HG03442 (cell line): ENCODE data around the gene ZNF428.
"Not testable (repeated sequence)": the region's sequence is repeated elsewhere in the genome, so short reads cannot be mapped to it uniquely, and the experiment has no call there.

Experiments used
- ATAC-seq: cut with Tn5 transposase; IDR thresholded peaks from one replicate; pipeline ENCODE4 v1.9.1; 2021; ENCODE audit warnings: mild to moderate bottlenecking, moderate library complexity; ENCODE audit not compliant: unreplicated experiment

Gene ZNF428

DNA sequence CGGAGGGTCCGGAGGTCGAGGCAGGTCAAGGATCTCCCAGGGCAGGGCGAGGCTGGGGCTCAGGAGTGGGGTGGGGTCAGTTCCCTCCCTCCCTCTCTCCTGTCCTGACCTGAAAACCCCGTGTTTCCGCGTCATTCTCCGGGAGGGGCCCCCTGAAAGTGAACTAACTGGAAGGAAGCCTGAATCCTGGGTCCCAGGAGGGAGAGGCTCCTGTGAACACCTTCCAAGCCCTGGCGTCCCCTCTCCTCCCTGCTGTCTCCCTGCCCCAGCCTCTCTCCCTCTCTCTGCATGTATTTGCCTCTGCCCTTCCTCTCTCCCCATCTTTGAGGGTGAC, 21.0 kb upstream of the ZNF428 start:
- ATAC-seq: no peak

DNA sequence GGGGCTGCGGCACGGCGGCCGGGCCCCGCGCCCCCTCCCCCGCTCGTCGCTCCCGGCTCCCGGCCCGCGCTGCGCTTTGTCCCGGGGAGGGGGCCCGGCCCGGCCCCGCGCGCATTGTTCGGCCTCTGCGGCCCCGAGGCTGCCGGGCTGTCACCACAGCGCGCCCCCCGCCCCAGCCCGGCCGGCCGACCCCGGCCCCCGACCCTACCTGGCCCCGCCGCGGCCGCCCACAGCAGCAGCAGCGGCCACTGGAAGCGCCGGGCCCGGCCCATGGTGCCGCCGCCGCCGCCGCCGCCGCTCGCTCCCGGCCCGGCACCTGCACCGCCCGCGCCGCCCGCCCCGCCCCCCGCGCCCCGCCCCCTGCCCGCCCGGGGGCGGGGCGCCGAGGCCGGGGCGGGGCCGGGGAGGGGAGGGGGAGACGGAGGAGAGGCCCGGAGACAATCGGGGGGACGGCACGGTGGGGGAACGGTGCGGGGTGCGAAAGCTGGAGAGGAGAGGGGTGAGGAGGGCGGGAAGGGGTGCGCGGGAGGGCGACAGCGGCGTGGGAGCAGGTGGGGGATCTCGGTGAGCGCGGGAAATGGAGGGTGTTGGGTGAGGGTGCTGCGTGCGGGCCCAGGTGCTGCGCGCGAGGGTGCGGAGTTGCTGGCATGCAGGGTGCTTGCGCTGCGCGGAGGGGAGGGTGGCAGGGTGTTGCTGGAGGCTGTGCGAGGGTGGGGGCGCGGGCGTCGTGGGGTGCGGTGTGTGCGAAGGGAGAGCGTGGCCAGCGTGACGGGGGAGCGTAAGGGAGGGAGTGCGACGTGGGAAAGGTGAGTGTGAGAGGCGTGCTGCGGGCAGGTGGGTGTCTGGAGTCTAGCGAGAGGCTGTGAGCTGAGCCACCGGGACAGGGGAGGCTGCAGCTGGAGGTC, 20.3 kb upstream of the ZNF428 start, which contains the start of gene CADM4:
Gene CADM4, minus strand, starts transcription at position 332 of the 905 bp plus-strand sequence. Its CDS starts 60 bp downstream, at position 272.
- ATAC-seq: no peak

DNA sequence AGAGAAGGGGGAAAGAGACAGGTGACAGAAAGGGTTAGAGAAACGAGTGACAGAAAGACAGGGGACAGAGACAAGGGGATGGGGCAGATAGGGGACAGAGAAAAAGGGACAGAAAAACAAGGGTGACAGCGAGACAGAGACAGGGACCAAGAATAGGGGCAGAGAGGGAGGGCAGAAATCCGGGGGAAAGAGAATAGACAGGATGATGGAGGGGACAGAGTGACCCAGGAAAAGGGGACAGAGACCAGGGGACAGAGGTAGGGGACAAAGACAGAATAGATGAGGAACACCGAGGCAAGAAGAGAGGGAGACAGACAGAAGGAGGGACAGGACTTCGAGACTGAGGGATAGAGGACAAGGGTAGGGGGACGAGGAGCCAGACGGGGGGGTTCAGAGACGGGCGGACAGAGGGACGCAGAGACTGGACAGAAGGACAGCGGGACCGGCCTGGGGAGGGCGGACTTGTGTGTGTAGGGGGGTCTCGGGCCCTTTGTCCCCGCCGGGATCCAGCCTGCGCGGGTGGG, 19.6 kb upstream of the ZNF428 start:
- no peak for ATAC-seq

DNA sequence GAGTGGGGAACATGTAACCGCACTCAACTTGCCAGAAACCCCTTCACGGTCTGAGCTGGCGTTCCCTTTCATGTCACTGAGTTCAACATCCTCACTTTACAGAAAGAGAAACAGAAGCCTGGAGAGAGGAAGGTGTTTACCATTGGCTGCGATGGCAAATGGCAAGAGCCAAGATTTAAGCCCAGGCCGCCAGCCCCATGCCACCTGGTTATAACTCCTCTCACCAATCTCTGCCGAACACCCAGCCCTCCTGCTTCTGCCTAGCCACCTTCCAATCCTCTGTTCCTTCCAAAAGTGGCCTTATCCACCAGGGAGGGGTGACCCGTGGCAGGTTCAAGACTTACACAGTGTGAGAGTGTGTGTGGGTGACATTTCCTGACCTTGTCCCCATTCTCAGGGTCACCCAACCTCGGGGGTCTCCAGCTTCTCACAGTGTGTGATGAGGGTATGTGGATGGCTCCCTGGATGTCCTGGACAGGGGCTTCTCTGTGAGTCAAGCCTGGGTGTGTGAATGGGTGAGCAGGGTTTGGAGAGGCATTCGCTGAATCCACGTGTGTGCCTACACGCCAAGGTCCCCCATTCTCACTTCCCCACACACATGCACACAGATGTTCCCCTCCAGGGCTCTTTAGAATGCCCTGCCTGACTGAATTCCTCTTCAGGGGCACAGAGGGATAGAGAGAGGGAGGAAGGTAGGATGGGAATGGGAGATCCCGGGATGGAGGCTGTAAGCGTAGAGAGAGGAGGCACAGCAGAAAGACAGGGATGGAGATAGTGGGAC, 19.0 kb upstream of the ZNF428 start:
- no peak for ATAC-seq

DNA sequence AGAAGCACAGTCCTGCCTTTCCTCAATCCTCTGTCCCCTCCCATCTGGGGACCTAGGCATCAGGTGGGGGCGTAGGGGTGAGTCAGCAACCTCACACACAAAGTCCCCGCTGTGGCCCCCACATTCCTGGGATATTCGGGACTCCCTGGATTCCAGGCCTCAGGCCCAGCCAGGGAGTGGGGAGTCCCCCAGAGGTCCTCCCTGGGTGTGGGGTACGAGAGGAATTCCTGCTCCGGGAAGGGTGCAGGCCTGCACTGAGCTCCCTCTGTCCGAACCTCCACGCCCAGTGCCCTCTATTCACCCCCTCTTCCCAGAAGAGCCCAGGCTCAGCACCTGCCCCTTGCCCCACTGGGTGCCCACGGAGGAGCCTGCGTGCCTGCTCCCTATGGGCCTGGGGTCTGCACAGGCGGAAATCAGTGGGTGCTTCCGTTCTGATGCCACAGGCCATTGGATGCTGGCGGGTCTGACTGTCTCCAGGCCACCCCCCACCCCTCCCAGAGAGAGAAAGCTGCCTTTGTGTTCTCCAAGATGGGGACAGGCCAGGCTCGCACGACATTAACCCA, 16.8 kb upstream of the ZNF428 start:
- ATAC-seq: no peak

DNA sequence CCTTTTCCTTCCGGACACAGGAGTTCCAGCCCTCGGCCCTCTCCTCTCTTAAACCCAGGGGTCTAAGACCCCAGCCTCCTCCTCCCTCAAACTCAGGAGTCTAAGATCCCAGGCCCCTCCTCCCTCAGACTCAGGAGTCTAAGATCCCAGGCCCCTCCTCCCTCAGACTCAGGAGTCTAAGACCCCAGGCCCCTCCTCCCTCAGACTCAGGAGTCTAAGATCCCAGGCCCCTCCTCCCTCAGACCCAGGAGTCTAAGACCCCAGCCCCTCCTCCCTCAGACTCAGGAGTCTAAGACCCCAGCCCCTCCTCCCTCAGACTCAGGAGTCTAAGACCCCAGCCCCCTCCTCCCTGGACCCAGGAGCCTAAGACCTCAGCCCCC, 16.1 kb upstream of the ZNF428 start:
- ATAC-seq: not testable (repeated sequence)

DNA sequence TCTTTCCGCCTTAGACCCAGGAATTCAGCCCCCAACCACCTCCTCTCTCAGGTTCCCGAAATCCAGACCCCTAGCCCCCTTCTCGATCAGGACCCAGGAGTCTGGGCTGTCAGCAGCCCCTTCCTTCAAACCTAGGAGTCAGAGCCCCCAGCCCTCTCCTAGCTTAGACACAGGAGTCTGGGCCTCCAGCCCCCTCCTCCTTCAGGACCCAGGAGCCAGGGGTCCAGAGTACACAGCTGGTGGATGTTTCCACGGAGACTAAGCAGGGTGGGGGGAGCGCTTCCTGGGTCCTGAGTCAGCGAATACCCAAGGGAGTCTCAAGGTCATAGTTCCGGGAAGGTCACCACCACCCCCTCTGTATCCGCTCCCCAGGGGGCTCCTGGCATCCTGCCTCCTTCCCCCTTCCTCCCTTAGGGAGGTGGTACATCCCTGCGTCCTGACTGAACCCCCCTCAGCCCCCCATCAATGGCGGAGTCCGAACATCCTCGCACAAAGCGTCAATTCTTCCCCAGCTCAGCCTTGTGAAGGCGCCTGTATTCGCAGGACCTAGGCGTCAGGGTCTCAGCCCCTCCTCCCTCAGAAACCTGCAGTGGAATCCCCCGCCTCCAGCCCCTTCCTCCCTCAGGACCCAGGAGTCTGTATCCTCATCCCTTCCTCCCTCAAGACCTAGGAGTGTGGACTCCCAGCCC, 15.6 kb upstream of the ZNF428 start:
- ATAC-seq: no peak

DNA sequence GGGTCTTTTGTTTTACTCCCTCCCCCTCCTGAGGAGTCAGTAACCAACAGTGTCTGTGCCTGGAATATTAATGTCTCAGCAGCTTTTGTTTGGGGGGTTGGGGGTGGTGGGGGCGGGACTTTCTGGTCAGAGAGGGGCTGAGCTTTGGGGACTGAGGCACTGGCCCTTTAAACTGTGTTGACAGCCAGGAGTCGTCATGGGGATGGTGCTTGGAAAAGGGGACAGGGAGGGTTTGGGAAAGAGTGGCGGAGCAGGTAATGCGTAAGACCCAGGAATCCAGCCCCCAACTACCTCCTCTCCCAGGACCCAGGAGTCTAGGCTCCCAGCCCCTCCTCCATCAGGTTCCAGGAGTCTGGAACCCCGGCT, 15.1 kb upstream of the ZNF428 start:
- no peak for ATAC-seq

DNA sequence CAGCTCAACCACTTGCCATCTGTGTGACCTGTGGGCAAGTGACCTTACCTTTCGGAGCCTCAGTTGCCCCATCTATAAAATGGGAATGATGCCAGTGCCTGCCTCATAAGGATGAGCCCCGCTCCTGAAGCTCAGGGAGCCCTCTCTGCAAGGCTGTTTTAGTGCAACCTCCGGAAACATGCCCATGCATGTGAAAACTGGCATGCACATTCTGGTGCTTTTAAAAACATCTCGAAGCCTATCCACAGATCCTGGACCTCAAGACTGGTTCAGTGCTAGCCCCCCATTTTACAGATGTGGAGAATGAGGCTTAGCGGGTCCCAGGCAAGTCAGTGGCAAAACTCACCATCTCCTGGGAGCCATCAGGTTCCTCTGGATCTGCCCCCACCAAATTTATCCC, 14.6 kb upstream of the ZNF428 start:
- no peak for ATAC-seq

DNA sequence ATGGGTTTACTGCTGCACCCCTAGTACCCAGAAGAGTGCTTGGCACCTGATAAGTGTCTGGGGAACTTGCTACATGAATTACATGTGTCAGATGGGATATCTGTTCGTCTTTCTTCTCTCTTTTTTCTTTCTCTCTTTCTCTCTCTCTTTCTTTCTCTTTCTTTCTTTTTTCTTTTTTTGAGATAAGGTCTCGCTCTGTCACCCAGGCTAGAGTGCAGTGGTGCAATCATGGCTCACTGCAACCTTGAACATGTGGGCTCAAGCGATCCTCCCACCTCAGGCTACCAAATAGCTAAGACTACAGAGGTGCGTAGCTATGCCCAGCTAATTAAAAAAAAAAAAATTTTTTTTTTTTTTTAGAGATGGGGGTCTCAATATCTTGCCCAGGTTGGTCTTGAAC, 14.1 kb upstream of the ZNF428 start:
- no peak for ATAC-seq

DNA sequence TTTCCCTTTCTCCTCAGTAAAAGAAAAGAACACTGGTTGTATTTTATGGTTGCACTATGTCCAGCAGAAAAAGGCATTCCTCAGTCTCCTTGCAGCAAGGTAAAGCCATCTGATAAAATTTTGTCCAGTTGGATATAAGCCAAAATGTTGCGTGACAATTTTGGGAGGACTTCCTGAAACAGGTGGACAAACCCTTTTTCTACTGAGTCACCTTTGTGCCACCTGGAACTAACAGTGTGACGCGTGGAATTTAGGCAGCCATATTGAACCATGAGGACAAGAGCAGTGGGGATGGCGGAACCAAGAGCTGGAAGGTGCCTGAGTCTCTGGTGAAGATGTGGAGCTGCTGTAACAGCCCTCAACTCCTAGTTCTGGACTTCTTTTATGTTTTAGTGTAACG, 12.1 kb upstream of the ZNF428 start:
- ATAC-seq: no peak

DNA sequence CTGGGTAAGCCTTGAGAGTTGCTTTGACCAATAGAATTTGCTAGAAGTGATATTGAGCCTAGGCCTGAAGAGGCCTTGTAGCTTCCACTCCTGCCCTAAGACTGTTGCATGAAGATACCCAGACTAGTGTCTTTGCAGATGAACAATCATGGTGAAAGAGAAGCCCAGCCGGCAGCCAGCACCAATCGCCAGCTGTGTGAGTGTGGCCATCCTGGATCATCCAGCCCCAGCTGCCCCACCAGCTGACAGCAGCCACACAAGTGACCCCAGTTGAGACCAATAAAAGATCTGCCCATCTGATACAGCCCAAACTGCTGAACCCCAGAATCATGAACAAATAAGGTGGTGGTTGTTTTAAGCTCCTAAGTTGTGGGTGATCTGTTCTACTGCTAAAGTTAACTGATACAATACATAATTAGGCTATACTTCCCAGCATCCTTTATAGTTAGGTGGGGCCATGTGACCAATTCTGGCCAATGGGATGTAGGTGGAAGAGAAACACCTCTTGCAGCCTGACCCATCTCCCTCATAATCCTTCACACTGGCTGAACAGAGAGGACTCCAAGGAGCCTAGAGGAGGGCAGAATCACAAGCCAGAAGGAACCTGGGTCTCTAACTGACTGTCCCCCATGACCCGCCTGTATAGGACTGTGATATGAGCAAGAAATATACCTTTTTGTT, 9.4 kb upstream of the ZNF428 start:
- no peak for ATAC-seq

DNA sequence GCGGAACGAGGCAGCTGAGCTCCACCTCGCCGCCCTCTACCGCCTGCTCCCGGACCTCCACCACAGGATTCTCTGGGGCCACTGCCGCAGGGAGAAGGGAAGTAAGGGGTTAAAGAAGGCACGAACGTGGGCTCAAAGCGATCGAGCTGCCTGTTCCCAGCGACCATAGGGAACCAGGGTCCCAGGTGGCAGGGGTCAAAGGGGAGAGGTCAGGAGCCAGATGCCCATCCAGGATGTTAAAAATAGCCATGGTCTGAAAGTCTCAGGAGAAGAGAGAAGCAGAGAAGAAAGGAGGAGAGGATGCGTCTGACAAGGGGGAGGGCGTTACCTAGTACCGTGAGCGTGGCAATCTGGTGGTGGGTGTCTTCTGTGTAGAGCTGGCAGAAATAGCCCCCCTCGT, 7.4 kb upstream of the ZNF428 start:
- no peak for ATAC-seq

DNA sequence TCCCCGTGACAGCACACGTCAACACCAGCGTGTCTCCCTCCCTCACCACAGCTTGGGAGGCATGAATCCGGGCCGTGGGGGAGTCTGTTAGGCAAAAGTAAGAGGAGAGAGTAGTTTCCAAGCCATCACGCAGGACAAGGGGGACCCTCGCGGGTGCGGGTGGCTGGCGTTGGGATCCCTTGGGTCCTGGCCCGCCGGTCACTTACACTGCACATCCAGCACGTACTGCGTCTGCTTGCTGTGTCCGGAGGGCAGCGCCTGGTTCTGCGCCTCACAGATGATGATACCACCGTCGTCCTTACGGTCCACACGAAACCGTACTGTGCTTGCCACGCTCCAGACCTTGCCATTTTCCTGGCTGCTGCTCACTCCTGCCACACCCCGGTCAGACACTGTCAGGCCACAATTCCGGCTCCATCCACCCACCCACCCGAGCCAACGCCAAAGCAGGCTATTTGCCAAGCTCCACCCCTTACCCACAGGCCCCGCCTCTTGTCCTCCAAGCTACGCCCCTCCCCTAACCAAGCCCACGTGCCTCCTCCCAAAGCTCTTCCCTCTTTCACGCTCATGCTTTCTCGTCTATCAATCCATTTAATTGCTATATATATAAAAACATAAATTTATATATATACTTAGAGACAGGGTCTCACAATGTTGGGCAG, 6.6 kb upstream of the ZNF428 start:
- no peak for ATAC-seq

DNA sequence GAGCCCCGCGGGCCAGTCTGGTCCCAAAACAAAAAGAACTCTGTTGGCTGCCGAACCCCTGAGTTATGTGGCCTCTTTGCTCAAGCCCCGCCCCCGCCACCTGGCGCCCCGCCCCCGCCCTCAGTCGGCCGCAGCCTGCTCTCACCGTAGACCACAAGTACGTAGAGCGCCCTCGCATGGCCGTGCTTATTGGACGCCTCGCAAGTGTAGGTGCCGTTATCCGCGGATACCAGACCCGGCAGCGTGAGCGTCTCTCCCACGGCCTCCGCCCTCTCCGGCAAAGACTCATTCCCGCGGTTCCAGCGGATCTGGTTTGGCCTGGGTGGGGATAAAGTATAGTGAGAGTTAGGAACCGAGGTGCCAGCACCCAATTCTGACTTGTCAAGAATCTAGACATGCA, 5.5 kb upstream of the ZNF428 start:
- ATAC-seq: no peak

DNA sequence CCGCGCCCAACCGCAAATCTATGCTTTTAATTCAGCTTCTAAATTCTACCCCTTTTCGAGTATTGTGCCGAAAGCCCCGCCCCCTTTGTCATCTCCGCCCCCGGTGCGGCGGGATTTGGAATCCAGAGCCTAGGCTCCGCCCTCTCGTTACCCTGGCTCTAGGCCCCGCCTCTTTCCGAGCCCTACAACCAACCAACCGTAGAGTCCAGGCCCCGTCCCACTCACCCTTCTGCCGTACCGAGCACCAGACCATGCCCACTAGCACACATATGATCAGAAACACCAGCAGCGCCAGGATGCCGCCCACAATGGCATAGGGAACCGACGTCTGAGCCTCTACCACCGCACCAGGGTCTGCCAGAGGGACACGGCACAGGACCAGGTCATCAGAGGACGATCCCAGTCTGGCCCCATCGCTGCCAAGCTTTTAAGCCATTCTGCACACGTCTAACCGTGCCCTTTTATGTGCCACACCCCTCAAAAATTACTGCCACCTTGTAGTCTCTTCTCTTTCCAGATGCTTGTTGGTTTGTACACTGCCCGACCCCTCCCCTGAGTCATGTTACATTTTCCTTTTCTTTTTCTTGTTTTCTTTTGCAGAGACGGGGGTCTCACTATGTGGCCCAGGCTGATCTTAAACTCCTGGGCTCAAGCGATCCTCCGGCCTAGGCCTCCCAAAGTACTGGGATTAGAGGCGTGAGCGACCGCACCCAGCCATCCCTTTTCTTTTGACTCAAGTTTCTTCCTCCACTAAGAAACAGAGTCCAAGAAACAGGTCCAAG, 4.7 kb upstream of the ZNF428 start:
- ATAC-seq: no peak

DNA sequence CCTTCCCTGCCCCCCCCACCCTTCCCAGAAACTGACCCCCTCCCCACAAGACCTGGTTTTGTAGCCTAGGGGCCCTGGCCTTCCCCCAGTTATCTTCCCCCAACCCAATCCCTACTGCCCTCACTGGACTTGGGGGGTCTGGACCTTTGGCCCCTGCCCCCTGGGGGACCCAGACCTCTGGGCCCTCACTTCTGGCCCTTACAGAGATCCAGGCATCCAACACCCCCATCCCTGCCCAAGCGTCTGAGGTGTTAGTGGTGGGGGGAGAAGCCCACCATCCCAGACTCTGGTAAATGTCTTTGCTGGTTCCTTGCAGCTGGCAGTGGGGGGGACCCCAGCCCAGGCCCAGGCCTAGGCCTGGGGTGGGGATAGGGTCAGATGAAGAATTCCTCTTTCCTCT, 3.5 kb upstream of the ZNF428 start:
- ATAC-seq: no peak

DNA sequence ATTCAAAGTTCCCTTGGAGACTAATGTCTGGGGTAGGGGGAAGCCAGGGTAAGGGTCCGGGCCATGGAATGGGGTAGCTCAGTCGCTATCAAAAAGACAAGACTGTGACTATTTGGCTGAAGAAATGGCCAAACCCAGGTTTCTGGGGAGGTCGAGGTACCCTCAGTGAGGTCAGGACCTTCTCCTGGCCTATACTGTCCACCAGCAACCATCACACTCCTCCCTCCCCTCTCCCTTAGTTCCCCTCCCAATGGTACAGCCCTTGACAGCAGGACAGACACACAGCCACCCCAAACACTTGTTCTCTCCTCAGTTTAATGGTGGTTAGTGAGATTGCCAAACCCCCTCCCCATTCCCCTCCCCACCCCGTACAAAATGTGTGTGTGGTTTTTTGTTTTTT, 2.6 kb upstream of the ZNF428 start:
- ATAC-seq: no peak
